Measurements from ENCODE around the gene TRPV5. TPM values are rescaled to one million over a fixed set of nuclear protein-coding genes. Genes with fewer than 3 reads are reported as not detected.

The TRPV5 gene
- total RNA-seq, 1 donor from 2014 or later, result not detected

DNA sequence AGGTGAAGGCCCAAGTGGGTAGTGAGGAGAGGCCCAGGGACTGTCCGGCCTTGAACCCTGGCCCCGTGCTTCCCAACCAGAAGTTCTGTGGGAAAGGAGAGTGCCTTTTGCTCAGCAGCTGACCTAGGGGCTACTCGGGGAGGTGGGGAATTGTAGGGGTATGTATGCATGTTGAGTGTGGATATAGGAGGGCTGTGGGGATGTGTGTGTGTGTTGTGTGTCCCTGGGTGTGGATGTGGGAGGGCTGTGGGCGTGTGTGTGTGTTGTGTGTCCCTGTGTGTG, 66.5 kb downstream of the TRPV5 start:
- H3K27ac Mint-ChIP-seq (ENCODE audit: unreplicated experiment), result no peak overlapping the region
- DNase-seq (ENCODE audit: low spot score), result no peak
- no peaks in the 10 kb centered on the region for H3K36me3 Mint-ChIP-seq (ENCODE audit: low read depth)
- TF ChIP-seq, protein P1, sequence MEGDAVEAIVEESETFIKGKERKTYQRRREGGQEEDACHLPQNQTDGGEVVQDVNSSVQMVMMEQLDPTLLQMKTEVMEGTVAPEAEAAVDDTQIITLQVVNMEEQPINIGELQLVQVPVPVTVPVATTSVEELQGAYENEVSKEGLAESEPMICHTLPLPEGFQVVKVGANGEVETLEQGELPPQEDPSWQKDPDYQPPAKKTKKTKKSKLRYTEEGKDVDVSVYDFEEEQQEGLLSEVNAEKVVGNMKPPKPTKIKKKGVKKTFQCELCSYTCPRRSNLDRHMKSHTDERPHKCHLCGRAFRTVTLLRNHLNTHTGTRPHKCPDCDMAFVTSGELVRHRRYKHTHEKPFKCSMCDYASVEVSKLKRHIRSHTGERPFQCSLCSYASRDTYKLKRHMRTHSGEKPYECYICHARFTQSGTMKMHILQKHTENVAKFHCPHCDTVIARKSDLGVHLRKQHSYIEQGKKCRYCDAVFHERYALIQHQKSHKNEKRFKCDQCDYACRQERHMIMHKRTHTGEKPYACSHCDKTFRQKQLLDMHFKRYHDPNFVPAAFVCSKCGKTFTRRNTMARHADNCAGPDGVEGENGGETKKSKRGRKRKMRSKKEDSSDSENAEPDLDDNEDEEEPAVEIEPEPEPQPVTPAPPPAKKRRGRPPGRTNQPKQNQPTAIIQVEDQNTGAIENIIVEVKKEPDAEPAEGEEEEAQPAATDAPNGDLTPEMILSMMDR (IDR thresholded peaks at IDR 0.05), result no peak
- H3K4me3 Mint-ChIP-seq (ENCODE audit: unreplicated experiment), result no peak overlapping the region
- H3K9me3 Mint-ChIP-seq (ENCODE audit: low read depth), result no peaks in the 10 kb centered on the region
- peaks cover 25% of the 10 kb centered on the region for H3K27me3 Mint-ChIP-seq (ENCODE audit: low read depth)
- H3K4me1 Mint-ChIP-seq (ENCODE audit: low read depth), result no peaks in the 10 kb centered on the region

DNA sequence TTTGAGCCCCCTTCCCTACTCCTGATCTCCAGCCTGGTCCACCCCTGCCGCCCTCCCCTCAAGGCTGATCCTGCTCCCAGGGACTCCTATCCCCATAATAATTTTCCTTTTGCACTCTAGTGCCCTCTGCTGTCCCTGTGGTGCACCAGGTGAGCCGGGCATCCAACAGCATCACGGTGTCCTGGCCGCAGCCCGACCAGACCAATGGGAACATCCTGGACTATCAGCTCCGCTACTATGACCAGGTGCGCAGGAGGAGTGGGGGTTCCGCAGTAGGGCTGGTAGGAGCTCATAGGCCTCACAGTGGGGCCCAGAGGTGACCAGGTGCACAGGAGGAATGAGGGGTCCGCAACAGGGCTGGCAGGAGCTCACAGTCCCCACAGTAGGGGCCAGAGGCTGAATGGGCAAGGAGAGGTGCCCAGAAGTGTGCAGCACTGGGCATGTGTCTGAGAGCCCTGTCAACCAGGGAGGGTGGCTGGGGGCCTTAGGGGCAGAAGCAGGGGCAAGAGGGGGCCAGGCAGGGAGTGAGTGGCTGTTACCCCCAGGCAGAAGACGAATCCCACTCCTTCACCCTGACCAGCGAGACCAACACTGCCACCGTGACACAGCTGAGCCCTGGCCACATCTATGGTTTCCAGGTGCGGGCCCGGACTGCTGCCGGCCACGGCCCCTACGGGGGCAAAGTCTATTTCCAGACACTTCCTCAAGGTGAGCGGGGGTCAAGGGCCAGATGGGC, 67.0 kb downstream of the TRPV5 start:
- no peaks in the 10 kb centered on the region for H3K9me3 Mint-ChIP-seq (ENCODE audit: low read depth)
- H3K27me3 Mint-ChIP-seq (ENCODE audit: low read depth), result peaks cover 26% of the 10 kb centered on the region
- no peak overlapping the region for H3K4me3 Mint-ChIP-seq (ENCODE audit: unreplicated experiment)
- no peak overlapping the region for H3K27ac Mint-ChIP-seq (ENCODE audit: unreplicated experiment)
- no peak for DNase-seq (ENCODE audit: low spot score)
- no peaks in the 10 kb centered on the region for H3K36me3 Mint-ChIP-seq (ENCODE audit: low read depth)
- H3K4me1 Mint-ChIP-seq (ENCODE audit: low read depth), result no peaks in the 10 kb centered on the region
- TF ChIP-seq, protein P1 (IDR thresholded peaks at IDR 0.05), result peak; percentile 67

- no peak overlapping the region for H3K4me3 Mint-ChIP-seq (ENCODE audit: unreplicated experiment)
- TF ChIP-seq, protein P1 (IDR thresholded peaks at IDR 0.05), result no peak
- no peaks in the 10 kb centered on the region for H3K36me3 Mint-ChIP-seq (ENCODE audit: low read depth)
- H3K9me3 Mint-ChIP-seq (ENCODE audit: low read depth), result no peaks in the 10 kb centered on the region
- no peaks in the 10 kb centered on the region for H3K4me1 Mint-ChIP-seq (ENCODE audit: low read depth)
- peaks cover 32% of the 10 kb centered on the region for H3K27me3 Mint-ChIP-seq (ENCODE audit: low read depth)
- DNase-seq (ENCODE audit: low spot score), result no peak
- no peak overlapping the region for H3K27ac Mint-ChIP-seq (ENCODE audit: unreplicated experiment)
Measured at GRCh38 chr7:142865766-142866165, 67.8 kb downstream of the TRPV5 start.

- Mint-ChIP-seq H3K27me3 (ENCODE audit: low read depth) (peaks cover 36% of the 10 kb centered on the region), H3K36me3 (ENCODE audit: low read depth) (no peaks in the 10 kb centered on the region), H3K27ac (ENCODE audit: unreplicated experiment) (no peak overlapping the region), H3K4me1 (ENCODE audit: low read depth) (no peaks in the 10 kb centered on the region), H3K4me3 (ENCODE audit: unreplicated experiment) (no peak overlapping the region), H3K9me3 (ENCODE audit: low read depth) (no peaks in the 10 kb centered on the region)
- TF ChIP-seq, protein P1 (IDR thresholded peaks at IDR 0.05), result no peak
- no peak for DNase-seq (ENCODE audit: low spot score)
Measured at GRCh38 chr7:142864980-142865747, 68.4 kb downstream of the TRPV5 start.

DNA sequence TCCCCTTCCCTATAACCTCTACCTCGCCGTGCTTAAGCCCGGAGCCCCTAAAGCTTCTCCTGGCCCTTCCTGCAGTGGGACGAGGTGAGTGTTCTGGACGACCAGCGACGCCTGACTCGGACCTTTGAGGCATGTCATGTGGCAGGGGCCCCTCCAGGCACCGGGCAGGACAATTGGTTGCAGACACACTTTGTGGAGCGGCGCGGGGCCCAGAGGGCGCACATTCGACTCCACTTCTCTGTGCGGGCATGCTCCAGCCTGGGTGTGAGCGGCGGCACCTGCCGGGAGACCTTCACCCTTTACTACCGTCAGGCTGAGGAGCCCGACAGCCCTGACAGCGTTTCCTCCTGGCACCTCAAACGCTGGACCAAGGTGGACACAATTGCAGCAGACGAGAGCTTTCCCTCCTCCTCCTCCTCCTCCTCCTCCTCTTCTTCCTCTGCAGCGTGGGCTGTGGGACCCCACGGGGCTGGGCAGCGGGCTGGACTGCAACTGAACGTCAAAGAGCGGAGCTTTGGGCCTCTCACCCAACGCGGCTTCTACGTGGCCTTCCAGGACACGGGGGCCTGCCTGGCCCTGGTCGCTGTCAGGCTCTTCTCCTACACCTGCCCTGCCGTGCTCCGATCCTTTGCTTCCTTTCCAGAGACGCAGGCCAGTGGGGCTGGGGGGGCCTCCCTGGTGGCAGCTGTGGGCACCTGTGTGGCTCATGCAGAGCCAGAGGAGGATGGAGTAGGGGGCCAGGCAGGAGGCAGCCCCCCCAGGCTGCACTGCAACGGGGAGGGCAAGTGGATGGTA, 69.5 kb downstream of the TRPV5 start:
- Mint-ChIP-seq H3K9me3 (ENCODE audit: low read depth) (no peaks in the 10 kb centered on the region), H3K27me3 (ENCODE audit: low read depth) (peaks cover 40% of the 10 kb centered on the region), H3K27ac (ENCODE audit: unreplicated experiment) (no peak overlapping the region), H3K36me3 (ENCODE audit: low read depth) (no peaks in the 10 kb centered on the region), H3K4me3 (ENCODE audit: unreplicated experiment) (no peak overlapping the region), H3K4me1 (ENCODE audit: low read depth) (no peaks in the 10 kb centered on the region)
- TF ChIP-seq, protein P1 (IDR thresholded peaks at IDR 0.05), result no peak
- peak; percentile 92 for DNase-seq (ENCODE audit: low spot score)
